HepG2 (cell line): Measurements from ENCODE around the gene MAT2A. TPM values are rescaled to one million over a fixed set of nuclear protein-coding genes. Genes with fewer than 3 reads are reported as not detected.

ENCODE experiments used
- ATAC-seq: fragments of 200-7000 bp; cut with Tn5 transposase; 3 replicates; pipeline ENCODE4 v1.9.1; 2020; ENCODE audit warnings: mild to moderate bottlenecking, moderate library complexity
- BruUV-seq: library from RNA; stranded (reverse); fragments of 400-500 nt; replicated peaks from 2 replicates; lab custom pipeline; 2021; lab: Mats Ljungman, UMichigan
- CTCF ChIA-PET: fragments of 300-600 bp; formaldehyde crosslinking; extraction: SDS; loops from one replicate; lab custom pipeline; 2021; ENCODE audit warnings: low total read pairs, inconsistent platforms, low intra/inter-chr PET ratio; lab: Yijun Ruan, JAX
- POLR2A ChIA-PET: fragments of 350-600 bp; sonication (Branson Sonifier 250); formaldehyde crosslinking; loops from one replicate; lab custom pipeline; 2020; ENCODE audit warnings: antibody characterized with exemption, inconsistent platforms; lab: Yijun Ruan, JAX
- DNase-seq: peaks from one replicate; pipeline ENCODE4 v3.0.0-alpha.2; 2015; ENCODE audit warnings: low spot score
- FAIRE-seq: peaks from 3 replicates; lab custom pipeline; 2011; peaks lifted over from hg19 to GRCh38; lab: Jason Lieb, UNC
- H2AFZ ChIP-seq: one replicate; pipeline ENCODE4 v1.6.1; 2011; ENCODE audit warnings: low read length, inconsistent platforms
- H3K27ac ChIP-seq: fragments of 300-600 bp; 3 replicates; pipeline ENCODE4 v1.8.0; 2011; ENCODE audit warnings: mixed run types, mild to moderate bottlenecking, mixed read lengths, low read length, inconsistent platforms; ENCODE audit not compliant: insufficient read depth; ENCODE audit errors: extremely low read length
- H3K27me3 ChIP-seq, 2 experiments: fragments of 200-600 bp in 1 of 2; 2 replicates in 1 of 2; 3 replicates in 1 of 2; pipeline versions ENCODE4 v1.6.0 to v1.8.0; 2011; ENCODE audit warnings: low read length in 2 of 2, mild to moderate bottlenecking in 2 of 2, moderate library complexity in 2 of 2, inconsistent platforms in 1 of 2; ENCODE audit not compliant: insufficient read depth in 2 of 2, control insufficient read depth in 1 of 2
- H3K36me3 ChIP-seq, 2 experiments: fragments of 200-600 bp in 1 of 2; replicated peaks in 1 of 2; 2 replicates in 1 of 2; 3 replicates in 1 of 2; pipeline versions ENCODE4 v1.5.1 to v1.8.0; 2011; ENCODE audit warnings: low read length in 2 of 2, inconsistent platforms in 1 of 2; ENCODE audit not compliant: insufficient read depth in 2 of 2, control insufficient read depth in 1 of 2
- H3K4me1 ChIP-seq: 2 replicates; pipeline ENCODE4 v1.5.1; 2012; ENCODE audit warnings: low read length, inconsistent platforms; ENCODE audit not compliant: insufficient read depth
- H3K4me2 ChIP-seq: 2 replicates; pipeline ENCODE4 v1.6.0; 2011; ENCODE audit warnings: low read depth, low read length, inconsistent platforms
- H3K4me3 ChIP-seq, 3 experiments: fragments of 200-600 bp in 1 of 3; sonication (generic), shearing (Covaris generic) in 1 of 3; replicated peaks in 1 of 3; 2 replicates each; pipeline ENCODE4 v1.5.1; 2011 to 2016; ENCODE audit warnings: low read length in 3 of 3, inconsistent platforms in 2 of 3, low read depth in 2 of 3, mild to moderate bottlenecking in 2 of 3, control low read depth in 1 of 3, mixed read lengths in 1 of 3; ENCODE audit not compliant: insufficient read depth in 1 of 3
- H3K79me2 ChIP-seq: one replicate; pipeline ENCODE4 v1.6.1; 2011; ENCODE audit warnings: low read length, inconsistent platforms; ENCODE audit not compliant: insufficient read depth
- H3K9ac ChIP-seq: 2 replicates; pipeline ENCODE4 v1.6.0; 2011; ENCODE audit warnings: mild to moderate bottlenecking, low read depth, low read length, inconsistent platforms; ENCODE audit not compliant: insufficient read depth
- H3K9me3 ChIP-seq: 2 replicates; pipeline ENCODE4 v1.5.1; 2012; ENCODE audit warnings: mild to moderate bottlenecking, low read length
- H4K20me1 ChIP-seq: 2 replicates; pipeline ENCODE4 v1.6.0; 2011; ENCODE audit warnings: inconsistent platforms, mild to moderate bottlenecking, low read length, moderate library complexity; ENCODE audit not compliant: insufficient read depth
- AGO2 ChIP-seq: fragments of 200-400 bp; formaldehyde crosslinking; optimal IDR thresholded peaks from 2 replicates; pipeline ENCODE3; 2017; ENCODE audit warnings: mild to moderate bottlenecking, low read depth, low read length, moderate library complexity
- FOSL1 ChIP-seq: sonication (generic); formaldehyde crosslinking; IDR thresholded peaks from 2 replicates; pipeline ENCODE4 v1.9.0; 2021; ENCODE audit warnings: missing genetic modification reagents, borderline replicate concordance
- HOXD1 ChIP-seq: sonication (generic); formaldehyde crosslinking; IDR thresholded peaks from 2 replicates; pipeline ENCODE4 v1.5.0; 2020; ENCODE audit warnings: missing genetic modification reagents
- JDP2 ChIP-seq: sonication (generic); formaldehyde crosslinking; IDR thresholded peaks from 2 replicates; pipeline ENCODE4 v1.8.1; 2022; ENCODE audit warnings: missing genetic modification reagents, borderline replicate concordance
- POLR2A ChIP-seq, 2 experiments: IDR thresholded peaks; 2 replicates each; pipeline ENCODE4 v1.6.1; 2011; ENCODE audit warnings: low read depth in 2 of 2, low read length in 2 of 2, mild to moderate bottlenecking in 1 of 2, moderate library complexity in 1 of 2; ENCODE audit not compliant: insufficient read depth in 1 of 2
- POLR2AphosphoS5 ChIP-seq: IDR thresholded peaks from 2 replicates; pipeline ENCODE4 v1.6.1; 2012; ENCODE audit warnings: low read depth, low read length
- PRDM4 ChIP-seq: sonication (generic); formaldehyde crosslinking; IDR thresholded peaks from 2 replicates; pipeline ENCODE4 v1.9.0; 2021; ENCODE audit warnings: missing genetic modification reagents, borderline replicate concordance
- RBFOX2 ChIP-seq: fragments of 200-400 bp; formaldehyde crosslinking; IDR thresholded peaks from 2 replicates; pipeline ENCODE4 v1.6.1; 2017; ENCODE audit warnings: low read depth, mild to moderate bottlenecking, low read length
- TEF ChIP-seq: sonication (generic); formaldehyde crosslinking; IDR thresholded peaks from 2 replicates; pipeline ENCODE4 v1.5.0; 2020; ENCODE audit warnings: missing genetic modification reagents
- TOPORS ChIP-seq: sonication (generic); formaldehyde crosslinking; IDR thresholded peaks from 2 replicates; pipeline ENCODE4 v1.8.0; 2023; ENCODE audit warnings: mild to moderate bottlenecking, missing genetic modification reagents
- ZBTB1 ChIP-seq: sonication (generic); formaldehyde crosslinking; IDR thresholded peaks from 2 replicates; pipeline ENCODE4 v1.4.0; 2020; ENCODE audit warnings: missing genetic modification reagents, borderline replicate concordance
- ZFP90 ChIP-seq: sonication (generic); formaldehyde crosslinking; IDR thresholded peaks from 2 replicates; pipeline ENCODE4 v1.8.0; 2022; ENCODE audit warnings: missing genetic modification reagents, mild to moderate bottlenecking, inconsistent platforms, borderline replicate concordance
- ZNF256 ChIP-seq: sonication (generic); formaldehyde crosslinking; conservative IDR thresholded peaks from 2 replicates; pipeline ENCODE4 v1.4.0; 2020; ENCODE audit warnings: missing genetic modification reagents
- ZNF510 ChIP-seq: sonication (generic); formaldehyde crosslinking; IDR thresholded peaks from 2 replicates; pipeline ENCODE4 v1.4.0; 2020; ENCODE audit warnings: low read depth, mild to moderate bottlenecking, missing genetic modification reagents
- ZNF616 ChIP-seq: sonication (generic); formaldehyde crosslinking; IDR thresholded peaks from 2 replicates; pipeline ENCODE4 v1.5.0; 2020; ENCODE audit warnings: low read depth, mild to moderate bottlenecking, missing genetic modification reagents
- ZNF780A ChIP-seq: sonication (generic); formaldehyde crosslinking; IDR thresholded peaks from 2 replicates; pipeline ENCODE4 v1.8.0; 2022; ENCODE audit warnings: mild to moderate bottlenecking, missing genetic modification reagents, moderate library complexity
- ZNF781 ChIP-seq: sonication (generic); formaldehyde crosslinking; IDR thresholded peaks from 2 replicates; pipeline ENCODE4 v1.5.1; 2020; ENCODE audit warnings: borderline replicate concordance, mild to moderate bottlenecking, missing genetic modification reagents; ENCODE audit errors: not compliant biosample characterization
- ZNF792 ChIP-seq: IDR thresholded peaks from 2 replicates; pipeline ENCODE4 v1.6.1; 2016
- WGBS: methylation state at CpG from one replicate; pipeline ENCODE4 v1.1.6; 2017; ENCODE audit warnings: low lambda C conversion rate; 5-methylcytosine and 5-hydroxymethylcytosine counted together
- in situ Hi-C: cut with HindIII; loops from 2 replicates; pipeline ENCODE4 v1.10.0; 2017; ENCODE audit warnings: low pct_unique_long_range_greater_than_20kb; ENCODE audit not compliant: extremely low pct_ligation_motif_present
- intact Hi-C: fragments of 100-400 bp; cut with micrococcal nuclease; formaldehyde crosslinking; loops from one replicate; pipeline ENCODE4 v1.10.0; 2022; ENCODE audit not compliant: unreplicated experiment
- polyA plus RNA-seq, 8 experiments: library from polyadenylated mRNA; depleted of rRNA in 3 of 8; stranded (reverse) in 7 of 8; unstranded in 1 of 8; fragments of >200 nt; fragmentation: Illumina TruSeq in 4 of 8; extraction: Trizol in 4 of 8; gene quantifications; 2 replicates each; pipeline versions ENCODE4 v1.2.1 to v1.2.3, GENCODE V29; 2011 to 2016; ENCODE audit warnings: low read depth in 4 of 8, missing spikeins in 1 of 8, mixed read lengths in 1 of 8; ENCODE audit not compliant: insufficient read depth in 1 of 8
- total RNA-seq, 5 experiments: library from RNA; depleted of rRNA; stranded (reverse); fragments of >200 nt; fragmentation: Illumina TruSeq; extraction: Trizol; gene quantifications; 2 replicates each; pipeline ENCODE4 v1.2.3, GENCODE V29; 2016; ENCODE audit warnings: low read depth in 1 of 5
- TF ChIP-seq, protein P1 (sequence below): sonication (generic); formaldehyde crosslinking; IDR thresholded peaks from 2 replicates; pipeline ENCODE4 v1.5.1; 2020; ENCODE audit warnings: missing genetic modification reagents, mild to moderate bottlenecking, borderline replicate concordance

The MAT2A gene
- total and polyA plus RNA-seq, 2 of the 13 experiments (the other 11 are each of a cell fraction or from before 2014, with no cell fraction given), result 155 to 331 TPM

GRCh38 chr2:85545780-85546240 lies 6.8 kb downstream of the MAT2A start (continued):
- TF ChIP-seq TEF (CRISPR knock-in tag) (0 out of 2 replicates have a peak, but pooled peaks have one; percentile 40), ZNF256 (CRISPR knock-in tag) (no peak), ZNF616 (no peak), ZNF781 (CRISPR knock-in tag) (no peak), ZNF792 (no peak)

DNA sequence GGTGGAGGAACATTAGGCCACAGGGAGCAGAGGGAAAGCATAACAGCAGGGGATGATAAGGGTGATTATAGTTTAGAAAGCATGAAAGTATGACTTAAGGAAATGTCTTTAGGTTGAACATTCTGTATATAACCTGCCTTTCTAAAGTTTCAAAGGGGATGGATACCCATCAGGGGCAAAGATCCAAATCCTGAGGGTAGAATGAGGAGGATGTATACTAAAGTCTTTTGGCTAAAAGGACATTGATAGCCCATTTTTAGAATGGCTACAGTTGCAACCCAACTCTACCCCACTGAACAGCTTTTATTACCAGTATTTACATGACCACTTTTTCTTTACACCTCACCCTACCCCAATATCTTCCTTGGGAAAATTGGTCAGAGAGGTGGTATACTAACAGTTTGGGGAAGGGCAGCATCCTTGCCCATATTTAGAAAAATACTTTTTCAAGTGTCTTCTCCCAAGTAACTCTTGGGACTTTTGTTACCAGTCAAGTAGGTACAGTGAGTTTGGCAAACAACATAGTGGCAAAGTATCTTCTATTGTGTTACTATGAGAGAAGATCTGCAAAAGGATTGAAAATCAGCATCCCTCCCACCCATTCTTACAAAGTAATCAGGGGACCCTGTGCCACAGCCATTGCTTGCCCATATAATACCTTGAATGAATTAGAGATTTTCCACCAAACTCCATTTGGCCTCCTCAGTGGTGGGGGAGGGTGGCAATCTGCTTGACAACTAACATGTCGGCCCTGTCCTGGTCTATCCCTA lies 8.3 kb downstream of the MAT2A start:
- H3K9me3 ChIP-seq, result no peaks in the 10 kb centered on the region
- H3K79me2 ChIP-seq, result peaks cover 6% of the 10 kb centered on the region
- FAIRE-seq (no peak), ATAC-seq (peak; percentile 8), DNase-seq (no peak)
- in situ Hi-C loops (no loop called here), intact Hi-C loops (no loop called here)
- no peak overlapping the region for H2AFZ ChIP-seq
- H3K4me3 ChIP-seq, result no peak overlapping the region
- ChIA-PET POLR2A (interaction anchor here (0.6 to 20.8 kb wide), 13 partner anchors 6 to 182 kb away, joined by 3 to 645 read pairs (median 7); partner anchors contain the start of genes C2orf68, GGCX, MAT2A and RNF181), CTCF (no interaction called here)
- no peak overlapping the region for H3K27ac ChIP-seq
- TSS peak; percentile 1 for BruUV-seq
- H3K4me1 ChIP-seq, result peaks cover 13% of the 10 kb centered on the region
- H3K9ac ChIP-seq, result no peak overlapping the region
- 95% methylated on average over 1 of the region's 1 CpG for WGBS
- H4K20me1 ChIP-seq, result peaks cover 23% of the 10 kb centered on the region
- H3K4me2 ChIP-seq, result no peak overlapping the region
- peaks cover 27 to 59% of the 10 kb centered on the region in 2 experiments for H3K36me3 ChIP-seq
- H3K27me3 ChIP-seq, result no peaks in the 10 kb centered on the region
- peak in 1 of 2 experiments; percentile 13; a peak in 2 of 4 replicates for TF ChIP-seq POLR2A (IDR thresholded peaks at IDR 0.05; ENCODE audit: insufficient read depth in 1 of 2, low read depth in 2 of 2, low read length in 2 of 2)
- no peak for TF ChIP-seq HOXD1 (CRISPR knock-in tag)
- no peak for TF ChIP-seq ZFP90 (CRISPR knock-in tag)
- TF ChIP-seq ZBTB1 (CRISPR knock-in tag), result no peak
- no peak for TF ChIP-seq ZNF510 (CRISPR knock-in tag)
- TF ChIP-seq POLR2AphosphoS5, result peak; percentile 51; the same call in 1 of the 2 replicates
- TF ChIP-seq RBFOX2, result peak; percentile 65
- TF ChIP-seq TOPORS, result no peak
- 0 out of 2 replicates have a peak, but pooled peaks have one; percentile 6 for TF ChIP-seq ZNF780A
- TF ChIP-seq AGO2, result peak; percentile 81
- TF ChIP-seq, protein P1, sequence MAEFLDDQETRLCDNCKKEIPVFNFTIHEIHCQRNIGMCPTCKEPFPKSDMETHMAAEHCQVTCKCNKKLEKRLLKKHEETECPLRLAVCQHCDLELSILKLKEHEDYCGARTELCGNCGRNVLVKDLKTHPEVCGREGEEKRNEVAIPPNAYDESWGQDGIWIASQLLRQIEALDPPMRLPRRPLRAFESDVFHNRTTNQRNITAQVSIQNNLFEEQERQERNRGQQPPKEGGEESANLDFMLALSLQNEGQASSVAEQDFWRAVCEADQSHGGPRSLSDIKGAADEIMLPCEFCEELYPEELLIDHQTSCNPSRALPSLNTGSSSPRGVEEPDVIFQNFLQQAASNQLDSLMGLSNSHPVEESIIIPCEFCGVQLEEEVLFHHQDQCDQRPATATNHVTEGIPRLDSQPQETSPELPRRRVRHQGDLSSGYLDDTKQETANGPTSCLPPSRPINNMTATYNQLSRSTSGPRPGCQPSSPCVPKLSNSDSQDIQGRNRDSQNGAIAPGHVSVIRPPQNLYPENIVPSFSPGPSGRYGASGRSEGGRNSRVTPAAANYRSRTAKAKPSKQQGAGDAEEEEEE (CRISPR knock-in tag), result no peak
- TF ChIP-seq FOSL1 (CRISPR knock-in tag), result no peak
- TF ChIP-seq PRDM4 (CRISPR knock-in tag), result no peak
- TF ChIP-seq JDP2 (CRISPR knock-in tag), result no peak
